Stimulated activated naive CD8-positive, alpha-beta T cell treated with anti-CD3 and anti-CD28 coated beads, Interleukin-15, amount 100 ng/mL, for 72 hours (primary cell): ENCODE data around the gene NOL11.
"Not testable (repeated sequence)": the region's sequence is repeated elsewhere in the genome, so short reads cannot be mapped to it uniquely, and the experiment has no call there.

ENCODE experiments used
- ATAC-seq: fragments of 150-1000 bp; cut with Tn5 transposase; 2 replicates; pipeline ENCODE4 v1.10.0; 2021; ENCODE audit warnings: mild to moderate bottlenecking, moderate library complexity
- DNase-seq, 2 donors: peaks; one replicate each; pipeline ENCODE4 v3.0.0; 2021 to 2022
- H3K27ac Mint-ChIP-seq, 2 donors: one replicate each; pipeline ENCODE4 v1.8.0; 2022; ENCODE audit warnings: mild to moderate bottlenecking in 2 of 2, mixed read lengths in 2 of 2, moderate library complexity in 2 of 2
- H3K27me3 Mint-ChIP-seq: one replicate; pipeline ENCODE4 v1.8.0; 2022; ENCODE audit warnings: mixed read lengths
- H3K4me1 Mint-ChIP-seq: one replicate; pipeline ENCODE4 v1.8.0; 2022; ENCODE audit warnings: mild to moderate bottlenecking, mixed read lengths
- H3K4me3 Mint-ChIP-seq, 2 donors: one replicate each; pipeline ENCODE4 v1.8.0; 2022; ENCODE audit warnings: mild to moderate bottlenecking in 2 of 2, mixed read lengths in 2 of 2, moderate library complexity in 1 of 2
- H3K9me3 Mint-ChIP-seq, 2 donors: one replicate each; pipeline ENCODE4 v1.8.0; 2022; ENCODE audit warnings: mixed read lengths in 2 of 2

Gene NOL11

DNA sequence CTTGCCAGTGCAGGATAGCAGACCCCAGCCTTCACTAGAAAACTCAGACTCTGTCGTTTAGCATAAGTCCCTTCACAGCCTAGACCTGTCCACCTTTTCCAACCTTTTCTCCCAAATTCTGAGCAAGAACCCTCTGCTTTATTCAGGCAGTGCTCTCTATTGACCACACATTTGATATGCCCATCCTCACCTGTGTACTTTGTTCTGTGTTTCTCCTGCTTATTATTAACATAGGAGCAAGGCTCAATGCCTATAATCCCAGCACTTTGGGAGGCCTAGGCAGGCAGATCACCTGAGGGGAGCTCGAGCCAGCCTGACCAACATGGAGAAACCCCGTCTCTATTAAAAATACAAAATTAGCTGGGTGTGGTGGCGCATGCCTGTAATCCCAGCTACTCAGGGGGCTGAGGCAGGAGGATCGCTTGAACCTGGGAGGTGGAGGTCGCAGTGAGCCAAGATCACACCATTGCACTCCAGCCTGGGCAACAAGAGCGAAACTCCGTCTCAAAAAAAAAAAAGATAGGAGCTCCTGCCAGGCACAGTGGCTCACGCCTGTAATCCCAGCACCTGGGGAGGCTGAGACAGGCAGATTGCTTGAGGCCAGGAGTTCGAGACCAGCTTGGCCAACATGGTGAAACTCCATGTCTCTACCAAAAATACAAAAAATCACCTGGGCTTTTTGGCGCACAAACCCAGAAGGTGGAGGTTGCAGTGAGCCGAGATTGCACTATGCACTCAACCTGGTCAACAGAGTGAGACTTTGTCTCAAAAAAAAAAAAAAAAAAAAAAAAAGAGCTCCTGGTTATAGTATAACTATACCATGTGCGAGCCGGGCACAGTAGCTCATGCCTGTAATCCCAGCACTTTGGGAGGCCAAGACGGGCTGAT is 9.7 kb downstream of the NOL11 start:
- not testable (repeated sequence) for H3K27me3 Mint-ChIP-seq, H3K9me3 Mint-ChIP-seq, DNase-seq, H3K4me3 Mint-ChIP-seq, H3K27ac Mint-ChIP-seq, ATAC-seq
- H3K4me1 Mint-ChIP-seq: peaks cover 29% of the 10 kb centered on the region

GRCh38 chr17:67729903-67730302 is 12.2 kb downstream of the NOL11 start:
- Mint-ChIP-seq H3K27ac (no peak overlapping the region), H3K9me3 (peaks cover 0 to 4% of the 10 kb centered on the region in 2 donors), H3K4me1 (peaks cover 36% of the 10 kb centered on the region), H3K4me3 (no peak overlapping the region), H3K27me3 (no peaks in the 10 kb centered on the region)
- ATAC-seq (no peak), DNase-seq (no peak)

GRCh38 chr17:67730731-67731130 is 13.0 kb downstream of the NOL11 start:
- no peak for ATAC-seq
- H3K4me1 Mint-ChIP-seq: peaks cover 28% of the 10 kb centered on the region
- H3K4me3 Mint-ChIP-seq: no peak overlapping the region
- no peak for DNase-seq
- no peak overlapping the region for H3K27ac Mint-ChIP-seq
- H3K27me3 Mint-ChIP-seq: no peaks in the 10 kb centered on the region
- H3K9me3 Mint-ChIP-seq: peaks cover 0 to 4% of the 10 kb centered on the region in 2 donors

GRCh38 chr17:67733449-67733848 is 15.7 kb downstream of the NOL11 start:
- H3K9me3 Mint-ChIP-seq: peaks cover 0 to 4% of the 10 kb centered on the region in 2 donors
- DNase-seq (no peak), ATAC-seq (no peak)
- H3K27ac Mint-ChIP-seq: no peak overlapping the region
- peaks cover 25% of the 10 kb centered on the region for H3K4me1 Mint-ChIP-seq
- H3K4me3 Mint-ChIP-seq: no peak overlapping the region
- no peaks in the 10 kb centered on the region for H3K27me3 Mint-ChIP-seq

DNA sequence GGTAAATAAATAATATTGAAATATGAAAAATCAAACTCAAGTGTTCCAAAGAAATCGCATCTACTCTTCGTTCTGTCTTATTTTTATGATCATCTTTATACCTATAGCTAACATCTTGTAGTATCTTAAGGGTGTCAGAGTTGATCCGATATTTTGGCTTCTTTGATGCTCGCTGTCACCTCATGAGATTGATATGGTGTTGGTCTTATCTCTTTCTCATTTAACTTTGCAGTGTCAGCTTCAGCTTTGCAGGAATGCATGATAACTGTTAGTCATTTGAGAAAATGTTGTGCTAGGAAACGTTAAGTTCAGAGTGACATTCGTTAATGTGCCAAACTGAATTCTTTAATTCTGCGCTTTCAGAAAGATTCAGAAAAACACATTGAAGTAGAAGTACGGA is 19.4 kb downstream of the NOL11 start:
- Mint-ChIP-seq H3K27ac (no peak overlapping the region), H3K9me3 (no peaks in the 10 kb centered on the region), H3K4me1 (peaks cover 20% of the 10 kb centered on the region), H3K27me3 (no peaks in the 10 kb centered on the region), H3K4me3 (no peak overlapping the region)
- ATAC-seq (no peak), DNase-seq (no peak)

GRCh38 chr17:67742025-67742424 is 24.3 kb downstream of the NOL11 start:
- no peak for ATAC-seq
- no peak overlapping the region for H3K4me3 Mint-ChIP-seq
- H3K27me3 Mint-ChIP-seq: no peaks in the 10 kb centered on the region
- no peak for DNase-seq
- no peaks in the 10 kb centered on the region for H3K9me3 Mint-ChIP-seq
- H3K4me1 Mint-ChIP-seq: no peaks in the 10 kb centered on the region
- no peak overlapping the region for H3K27ac Mint-ChIP-seq

DNA sequence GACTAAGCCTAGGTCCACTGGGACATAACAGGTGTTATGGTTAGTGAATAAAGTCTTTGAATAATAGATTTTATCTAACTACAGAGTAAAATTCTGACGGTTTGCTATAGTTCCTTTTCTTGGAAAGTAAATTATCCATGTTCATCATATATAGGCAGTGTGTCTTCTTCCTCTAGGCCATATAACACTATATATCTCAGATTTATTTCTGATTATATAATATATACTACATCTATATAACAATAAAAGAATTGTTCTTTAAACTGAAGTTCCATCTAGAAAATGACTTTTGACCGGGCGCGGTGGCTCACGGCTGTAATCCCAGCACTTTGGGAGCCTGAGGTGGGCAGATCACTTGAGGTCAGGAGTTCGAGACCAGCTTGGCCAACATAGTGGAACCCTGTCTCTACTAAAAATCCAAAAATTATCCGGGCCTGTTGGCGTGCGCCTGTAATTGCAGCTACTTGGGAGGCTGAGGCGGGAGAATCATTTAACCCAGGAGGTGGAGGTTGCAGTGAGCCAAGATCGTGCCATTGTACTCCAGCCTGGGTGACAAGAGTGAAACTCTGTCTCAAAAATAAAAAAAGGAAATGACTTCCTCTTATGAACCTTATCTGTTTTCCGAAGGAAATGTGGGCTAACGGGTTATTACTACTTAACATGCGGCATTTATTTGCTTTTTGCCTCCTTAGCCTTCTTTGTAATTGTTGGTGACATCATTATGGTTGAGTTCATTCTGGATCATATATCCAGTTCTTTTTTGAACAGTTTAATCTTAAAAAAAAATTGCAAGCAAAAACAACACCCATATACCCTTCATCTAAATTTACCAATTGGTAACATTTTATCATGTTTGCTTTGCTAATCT is 29.2 kb downstream of the NOL11 start:
- ATAC-seq (no peak), DNase-seq (no peak)
- H3K9me3 Mint-ChIP-seq: no peaks in the 10 kb centered on the region
- no peak overlapping the region for H3K27ac Mint-ChIP-seq
- no peaks in the 10 kb centered on the region for H3K4me1 Mint-ChIP-seq
- no peak overlapping the region for H3K4me3 Mint-ChIP-seq
- no peaks in the 10 kb centered on the region for H3K27me3 Mint-ChIP-seq

DNA sequence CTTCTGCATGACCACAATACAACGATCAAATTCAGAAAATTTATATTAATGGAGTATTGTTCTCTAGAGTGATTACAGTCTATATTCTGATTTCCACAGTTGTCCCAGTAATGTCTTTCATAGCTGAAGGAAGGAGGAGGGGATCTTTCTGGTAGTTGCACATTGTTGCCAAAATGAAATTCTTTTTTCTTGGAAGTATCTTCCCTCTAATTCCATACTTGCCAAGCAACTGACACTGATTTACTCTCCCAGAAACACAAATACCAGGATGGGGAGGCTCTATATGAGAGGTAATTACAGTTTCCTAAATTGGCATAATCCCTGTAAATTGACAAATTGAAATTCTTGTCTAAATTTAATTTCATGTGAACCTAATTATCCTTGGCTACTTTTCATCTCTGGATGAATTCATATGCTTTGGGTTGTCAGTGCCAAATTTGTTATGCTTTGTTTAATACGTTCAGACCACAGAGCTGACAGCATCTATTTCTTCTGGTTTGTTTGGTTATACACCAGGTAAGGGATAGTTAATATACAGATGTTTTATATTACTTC is 30.0 kb downstream of the NOL11 start:
- Mint-ChIP-seq H3K27me3 (no peaks in the 10 kb centered on the region), H3K4me3 (no peak overlapping the region), H3K9me3 (no peaks in the 10 kb centered on the region), H3K27ac (peak overlapping the region in 1 of 2 donors; percentile 89), H3K4me1 (no peaks in the 10 kb centered on the region)
- DNase-seq (no peak), ATAC-seq (no peak)

- no peaks in the 10 kb centered on the region for H3K9me3 Mint-ChIP-seq
- ATAC-seq (no peak), DNase-seq (no peak)
- no peak overlapping the region for H3K4me3 Mint-ChIP-seq
- no peak overlapping the region for H3K27ac Mint-ChIP-seq
- no peaks in the 10 kb centered on the region for H3K27me3 Mint-ChIP-seq
- H3K4me1 Mint-ChIP-seq: no peaks in the 10 kb centered on the region
Measured at GRCh38 chr17:67750067-67750466, 32.3 kb downstream of the NOL11 start.

GRCh38 chr17:67751101-67752074 is 33.7 kb downstream of the NOL11 start:
- no peak overlapping the region for H3K4me3 Mint-ChIP-seq
- no peaks in the 10 kb centered on the region for H3K9me3 Mint-ChIP-seq
- peak overlapping the region in 1 of 2 donors; percentile 49 for H3K27ac Mint-ChIP-seq
- no peaks in the 10 kb centered on the region for H3K27me3 Mint-ChIP-seq
- no peak for DNase-seq
- peaks cover 7% of the 10 kb centered on the region for H3K4me1 Mint-ChIP-seq
- no peak for ATAC-seq

DNA sequence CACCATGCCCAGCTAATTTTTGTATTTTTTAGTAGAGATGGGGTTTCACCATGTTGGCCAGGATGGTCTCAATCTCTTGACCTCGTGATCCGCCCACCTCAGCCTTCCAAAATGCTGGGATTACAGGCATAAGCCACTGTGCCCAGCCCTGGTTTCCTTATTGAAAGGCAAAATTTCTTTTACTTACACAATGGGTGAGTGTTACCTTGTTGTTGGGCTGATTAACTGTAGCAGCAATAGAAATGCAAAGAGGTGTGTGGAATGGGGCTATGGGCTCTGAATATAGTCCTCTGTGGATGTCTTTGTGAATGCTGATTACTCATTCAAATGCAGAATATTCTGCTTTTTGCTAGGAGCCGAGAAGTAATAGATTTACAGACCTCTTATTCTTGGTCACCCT is 34.4 kb downstream of the NOL11 start:
- not testable (repeated sequence) for ATAC-seq, DNase-seq, H3K27me3 Mint-ChIP-seq, H3K4me1 Mint-ChIP-seq, H3K4me3 Mint-ChIP-seq, H3K27ac Mint-ChIP-seq, H3K9me3 Mint-ChIP-seq

GRCh38 chr17:67753026-67753425 is 35.3 kb downstream of the NOL11 start:
- Mint-ChIP-seq H3K27ac (peak overlapping the region in 1 of 2 donors; percentile 38), H3K27me3 (no peaks in the 10 kb centered on the region), H3K4me1 (peaks cover 10% of the 10 kb centered on the region), H3K4me3 (no peak overlapping the region), H3K9me3 (no peaks in the 10 kb centered on the region)
- DNase-seq (no peak), ATAC-seq (no peak)

- peak overlapping the region in 1 of 2 donors; percentile 85 for H3K27ac Mint-ChIP-seq
- no peak for ATAC-seq
- H3K9me3 Mint-ChIP-seq: no peaks in the 10 kb centered on the region
- H3K4me1 Mint-ChIP-seq: peaks cover 10% of the 10 kb centered on the region
- DNase-seq: no peak
- H3K27me3 Mint-ChIP-seq: no peaks in the 10 kb centered on the region
- H3K4me3 Mint-ChIP-seq: no peak overlapping the region
Measured at GRCh38 chr17:67754001-67754400, 36.3 kb downstream of the NOL11 start.

DNA sequence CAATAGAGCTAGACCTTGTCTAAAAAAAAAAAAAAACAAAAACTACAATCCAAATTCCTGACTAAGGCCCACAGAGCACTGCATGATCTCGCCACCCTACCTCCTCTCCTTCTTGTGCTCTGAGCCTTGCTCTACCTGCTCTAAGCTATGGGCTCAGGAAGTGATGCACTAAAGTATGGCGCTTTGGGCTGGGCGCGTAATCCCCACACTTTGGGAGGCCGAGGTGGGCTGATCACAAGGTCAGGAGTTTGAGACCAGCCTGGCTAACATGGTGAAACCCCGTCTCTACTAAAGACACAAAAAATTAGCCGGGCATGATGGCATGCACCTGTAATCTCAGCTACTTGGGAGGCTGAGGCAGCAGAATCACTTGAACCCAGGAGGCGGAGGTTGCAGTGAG is 37.0 kb downstream of the NOL11 start:
- H3K27me3 Mint-ChIP-seq, H3K9me3 Mint-ChIP-seq, H3K4me3 Mint-ChIP-seq, H3K4me1 Mint-ChIP-seq, H3K27ac Mint-ChIP-seq, ATAC-seq, DNase-seq: not testable (repeated sequence)

- not testable (repeated sequence) for H3K27ac Mint-ChIP-seq, H3K27me3 Mint-ChIP-seq, H3K4me1 Mint-ChIP-seq, DNase-seq, ATAC-seq, H3K4me3 Mint-ChIP-seq, H3K9me3 Mint-ChIP-seq
Measured at GRCh38 chr17:67756766-67757165, 39.0 kb downstream of the NOL11 start.
